Loucy (cell line): ENCODE measurements around the gene CDS2.

ENCODE experiments used
- EZH2phosphoT487 ChIP-seq: fragments of 200-600 bp; IDR thresholded peaks from 2 replicates; pipeline ENCODE4 v1.6.1; 2018; ENCODE audit warnings: antibody characterized with exemption, mild to moderate bottlenecking, moderate library complexity, borderline replicate concordance
- TF ChIP-seq, protein P1 (sequence below): fragments of 200-600 bp; sonication (generic); conservative IDR thresholded peaks from 2 replicates; pipeline ENCODE4 v1.5.1; 2014; ENCODE audit warnings: mild to moderate bottlenecking, antibody characterized with exemption, low read length

DNA sequence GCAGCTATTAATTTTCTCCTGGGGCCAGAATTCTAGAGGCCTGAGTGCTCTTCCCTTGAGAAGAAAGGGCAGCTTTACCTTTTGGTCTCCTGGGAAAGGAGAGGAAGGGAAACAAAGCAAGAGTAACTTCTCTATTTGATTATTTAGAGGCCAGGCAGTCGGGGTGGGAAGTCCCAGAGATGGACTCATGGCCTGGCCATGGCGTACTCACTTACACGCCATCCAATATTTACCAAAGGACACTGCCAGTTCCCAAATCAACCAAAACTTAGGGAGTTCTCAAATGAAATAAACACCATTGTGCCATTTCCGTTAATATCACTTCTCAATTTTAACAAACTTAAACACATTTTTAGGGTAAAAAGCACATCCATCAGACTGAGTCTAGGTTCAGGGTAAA lies 76.6 kb downstream of the CDS2 start:
- TF ChIP-seq, protein P1, sequence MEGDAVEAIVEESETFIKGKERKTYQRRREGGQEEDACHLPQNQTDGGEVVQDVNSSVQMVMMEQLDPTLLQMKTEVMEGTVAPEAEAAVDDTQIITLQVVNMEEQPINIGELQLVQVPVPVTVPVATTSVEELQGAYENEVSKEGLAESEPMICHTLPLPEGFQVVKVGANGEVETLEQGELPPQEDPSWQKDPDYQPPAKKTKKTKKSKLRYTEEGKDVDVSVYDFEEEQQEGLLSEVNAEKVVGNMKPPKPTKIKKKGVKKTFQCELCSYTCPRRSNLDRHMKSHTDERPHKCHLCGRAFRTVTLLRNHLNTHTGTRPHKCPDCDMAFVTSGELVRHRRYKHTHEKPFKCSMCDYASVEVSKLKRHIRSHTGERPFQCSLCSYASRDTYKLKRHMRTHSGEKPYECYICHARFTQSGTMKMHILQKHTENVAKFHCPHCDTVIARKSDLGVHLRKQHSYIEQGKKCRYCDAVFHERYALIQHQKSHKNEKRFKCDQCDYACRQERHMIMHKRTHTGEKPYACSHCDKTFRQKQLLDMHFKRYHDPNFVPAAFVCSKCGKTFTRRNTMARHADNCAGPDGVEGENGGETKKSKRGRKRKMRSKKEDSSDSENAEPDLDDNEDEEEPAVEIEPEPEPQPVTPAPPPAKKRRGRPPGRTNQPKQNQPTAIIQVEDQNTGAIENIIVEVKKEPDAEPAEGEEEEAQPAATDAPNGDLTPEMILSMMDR = no peak
- no peak for TF ChIP-seq EZH2phosphoT487
